IMR-90 (cell line): Measurements from ENCODE around the gene MSANTD1. TPM values are rescaled to one million over a fixed set of nuclear protein-coding genes. Genes with fewer than 3 reads are reported as not detected.

Experiments
- ATAC-seq: fragments of 200-7000 bp; cut with Tn5 transposase; 2 replicates; pipeline ENCODE4 v1.9.1; 2020; ENCODE audit warnings: low read depth, mild to moderate bottlenecking, moderate library complexity
- BruUV-seq: library from RNA; stranded (reverse); fragments of 400-500 nt; replicated peaks from 2 replicates; lab custom pipeline; 2021; lab: Mats Ljungman, UMichigan
- CTCF ChIA-PET: fragments of 300-600 bp; formaldehyde crosslinking; extraction: SDS; loops from one replicate; lab custom pipeline; 2021; ENCODE audit warnings: antibody characterized with exemption; lab: Yijun Ruan, JAX
- POLR2A ChIA-PET: fragments of 300-600 bp; sonication (Branson Sonifier 250); formaldehyde crosslinking; loops from one replicate; lab custom pipeline; 2022; ENCODE audit warnings: antibody characterized with exemption; ENCODE audit not compliant: unreplicated experiment; lab: Charles Lee
- DNase-seq: peaks from one replicate; pipeline ENCODE4 v3.0.0; 2013
- H2AFZ ChIP-seq: replicated peaks from 2 replicates; pipeline ENCODE3; 2013; ENCODE audit warnings: low read length, mild to moderate bottlenecking; ENCODE audit not compliant: poor library complexity
- H2AK5ac ChIP-seq: 2 replicates; pipeline ENCODE4 v1.6.1; 2013; ENCODE audit warnings: low read depth, low read length, inconsistent platforms
- H2AK9ac ChIP-seq: replicated peaks from 2 replicates; pipeline ENCODE3; 2013; ENCODE audit warnings: mild to moderate bottlenecking, low read depth, low read length, moderate library complexity; ENCODE audit not compliant: poor library complexity
- H2BK120ac ChIP-seq: 2 replicates; pipeline ENCODE4 v1.6.1; 2013; ENCODE audit warnings: low read depth, low read length, inconsistent platforms
- H2BK15ac ChIP-seq: 3 replicates; pipeline ENCODE4 v1.6.1; 2013; ENCODE audit warnings: low read depth, low read length, inconsistent platforms
- H2BK20ac ChIP-seq: 2 replicates; pipeline ENCODE4 v1.6.1; 2013; ENCODE audit warnings: low read depth, mild to moderate bottlenecking, inconsistent platforms, low read length, moderate library complexity
- H2BK5ac ChIP-seq: 2 replicates; pipeline ENCODE4 v1.6.1; 2013; ENCODE audit warnings: mild to moderate bottlenecking, low read depth, low read length, inconsistent platforms; ENCODE audit not compliant: poor library complexity, severe bottlenecking
- H3K14ac ChIP-seq: replicated peaks from 2 replicates; pipeline ENCODE4 v1.6.1; 2013; ENCODE audit warnings: low read depth, low read length, inconsistent platforms
- H3K18ac ChIP-seq: 2 replicates; pipeline ENCODE4 v1.6.1; 2013; ENCODE audit warnings: low read depth, low read length, control low read depth
- H3K23ac ChIP-seq: 2 replicates; pipeline ENCODE4 v1.6.1; 2013; ENCODE audit warnings: low read depth, low read length, inconsistent platforms
- H3K27ac ChIP-seq: 2 replicates; pipeline ENCODE4 v1.5.1; 2013; ENCODE audit warnings: mild to moderate bottlenecking, control low read depth, low read length; ENCODE audit not compliant: insufficient read depth
- H3K27me3 ChIP-seq: 2 replicates; pipeline ENCODE4 v1.6.1; 2013; ENCODE audit warnings: low read length; ENCODE audit not compliant: control insufficient read depth, insufficient read depth
- H3K36me3 ChIP-seq: 2 replicates; pipeline ENCODE4 v1.6.1; 2013; ENCODE audit warnings: low read length, mixed read lengths; ENCODE audit not compliant: control insufficient read depth, insufficient read depth
- H3K4ac ChIP-seq: 2 replicates; pipeline ENCODE4 v1.6.1; 2013; ENCODE audit warnings: low read depth, low read length, inconsistent platforms
- H3K4me1 ChIP-seq: 2 replicates; pipeline ENCODE4 v1.6.1; 2013; ENCODE audit warnings: low read length, mixed read lengths; ENCODE audit not compliant: control insufficient read depth, insufficient read depth
- H3K4me2 ChIP-seq: 2 replicates; pipeline ENCODE4 v1.6.1; 2013; ENCODE audit warnings: low read depth, mild to moderate bottlenecking, control low read depth, low read length, moderate library complexity
- H3K4me3 ChIP-seq: 2 replicates; pipeline ENCODE4 v1.5.1; 2013; ENCODE audit warnings: low read depth, mild to moderate bottlenecking, control low read depth, low read length, moderate library complexity; ENCODE audit not compliant: insufficient read depth
- H3K56ac ChIP-seq: 2 replicates; pipeline ENCODE4 v1.6.1; 2013; ENCODE audit warnings: low read length, inconsistent platforms; ENCODE audit not compliant: insufficient read depth; ENCODE audit errors: extremely low read depth
- H3K79me1 ChIP-seq, 2 experiments: 2 replicates each; pipeline ENCODE4 v1.6.1; 2013; ENCODE audit warnings: low read length in 2 of 2, inconsistent platforms in 1 of 2, low read depth in 1 of 2
- H3K9ac ChIP-seq: 2 replicates; pipeline ENCODE4 v1.6.1; 2013; ENCODE audit warnings: low read depth, low read length, control low read depth
- H3K9me1 ChIP-seq: 2 replicates; pipeline ENCODE4 v1.6.1; 2013; ENCODE audit warnings: low read length, inconsistent platforms; ENCODE audit not compliant: insufficient read depth
- H3K9me3 ChIP-seq: 2 replicates; pipeline ENCODE4 v1.6.1; 2013; ENCODE audit warnings: low read length; ENCODE audit not compliant: control insufficient read depth, insufficient read depth
- H4K20me1 ChIP-seq: 2 replicates; pipeline ENCODE4 v1.6.1; 2013; ENCODE audit warnings: low read length, inconsistent platforms; ENCODE audit not compliant: insufficient read depth
- H4K5ac ChIP-seq: 2 replicates; pipeline ENCODE4 v1.6.1; 2013; ENCODE audit warnings: mild to moderate bottlenecking, low read depth, low read length, control low read depth
- H4K8ac ChIP-seq, 2 experiments: 2 replicates each; pipeline ENCODE4 v1.6.1; 2013; ENCODE audit warnings: low read depth in 2 of 2, low read length in 2 of 2, control low read depth in 1 of 2, inconsistent platforms in 1 of 2
- H4K91ac ChIP-seq: 2 replicates; pipeline ENCODE4 v1.6.1; 2013; ENCODE audit warnings: low read depth, low read length, inconsistent platforms; ENCODE audit not compliant: insufficient read depth
- BHLHE40 ChIP-seq: fragments of 150-350 bp; IDR thresholded peaks from 2 replicates; pipeline ENCODE4 v1.6.1; 2016; ENCODE audit warnings: mild to moderate bottlenecking, low read depth, low read length
- CHD1 ChIP-seq: IDR thresholded peaks from 2 replicates; pipeline ENCODE4 v1.6.1; 2012; ENCODE audit warnings: low read depth, low read length, improper control_type of control experiment
- FOS ChIP-seq: fragments of 150-350 bp; IDR thresholded peaks from 2 replicates; pipeline ENCODE4 v1.6.1; 2016; ENCODE audit warnings: low read depth, low read length
- MAZ ChIP-seq: IDR thresholded peaks from 2 replicates; pipeline ENCODE4 v1.6.1; 2012; ENCODE audit warnings: low read depth, mild to moderate bottlenecking, low read length, improper control_type of control experiment, moderate library complexity, borderline replicate concordance
- NFE2L2 ChIP-seq: fragments of 150-350 bp; IDR thresholded peaks from 2 replicates; pipeline ENCODE4 v1.6.1; 2016; ENCODE audit warnings: low read depth, mild to moderate bottlenecking, low read length
- RAD21 ChIP-seq: IDR thresholded peaks from 2 replicates; pipeline ENCODE4 v1.6.1; 2012; ENCODE audit warnings: low read length, improper control_type of control experiment
- RCOR1 ChIP-seq: IDR thresholded peaks from 2 replicates; pipeline ENCODE4 v1.6.1; 2012; ENCODE audit warnings: mild to moderate bottlenecking, low read length, improper control_type of control experiment; ENCODE audit not compliant: insufficient replicate concordance
- RFX5 ChIP-seq: IDR thresholded peaks from 2 replicates; pipeline ENCODE4 v1.8.0; 2012; ENCODE audit warnings: low read depth, mild to moderate bottlenecking, low read length, moderate library complexity
- USF2 ChIP-seq: fragments of 150-350 bp; IDR thresholded peaks from 2 replicates; pipeline ENCODE4 v1.6.1; 2017; ENCODE audit warnings: mild to moderate bottlenecking, antibody characterized with exemption, low read length, low read depth
- WGBS, 2 experiments: methylation state at CpG; one replicate each; pipeline versions ENCODE4 v1.1.5 to v1.1.7; 2013; ENCODE audit warnings: missing lambda C conversion rate in 2 of 2; ENCODE audit not compliant: insufficient read length in 1 of 2; ENCODE audit errors: extremely low coverage in 2 of 2; 5-methylcytosine and 5-hydroxymethylcytosine counted together
- dilution Hi-C: fragments of 300-500 bp; cut with HindIII; formaldehyde crosslinking; loops from one replicate; pipeline ENCODE4 v1.14.3; 2018; ENCODE audit warnings: low sequenced_read_pairs; ENCODE audit not compliant: unreplicated experiment
- in situ Hi-C: fragments of 300-500 bp; cut with MboI; formaldehyde crosslinking; loops from 3 replicates; pipeline ENCODE4 v1.14.3; 2019; ENCODE audit warnings: low sequenced_read_pairs, inconsistent platforms, mixed read lengths
- intact Hi-C: fragments of 100-400 bp; cut with micrococcal nuclease; formaldehyde crosslinking; loops from 2 replicates; pipeline ENCODE4 v1.10.0; 2022
- polyA plus RNA-seq, 3 experiments: library from polyadenylated mRNA; depleted of rRNA; stranded (reverse); fragments of >200 nt; gene quantifications; 2 replicates each; pipeline ENCODE4 v1.2.3, GENCODE V29; 2012; ENCODE audit warnings: low replicate concordance in 1 of 3
- total RNA-seq: library from RNA; depleted of rRNA; stranded (reverse); fragments of >200 nt; gene quantifications from 2 replicates; pipeline ENCODE4 v1.2.3, GENCODE V29; 2012

Gene MSANTD1
- total and polyA plus RNA-seq, 2 of the 4 experiments (the other 2 are of a cell fraction) = under 0.01 to 0.07 TPM

GRCh38 chr4:3205995-3206394 lies 43.0 kb upstream of the MSANTD1 start:
- intact Hi-C loops = no loop called here
- no peak overlapping the region for H3K4me2 ChIP-seq
- no peak overlapping the region for H3K56ac ChIP-seq

More at GRCh38 chr4:3205995-3206394, 43.0 kb upstream of the MSANTD1 start:
- DNase-seq = no peak
- Histone ChIP-seq H3K18ac (no peak overlapping the region), H3K4me1 (peaks cover 15% of the 10 kb centered on the region), H4K20me1 (peaks cover 13% of the 10 kb centered on the region; the same call in 1 of the 2 replicates), H4K5ac (no peak overlapping the region), H2BK120ac (no peak overlapping the region), H2AFZ (no peak overlapping the region), H3K4me3 (no peak overlapping the region), H2BK5ac (no peak overlapping the region), H3K9ac (no peak overlapping the region), H3K4ac (no peak overlapping the region), H3K36me3 (peaks cover 26% of the 10 kb centered on the region), H3K9me1 (peaks cover 23% of the 10 kb centered on the region), H3K79me1 (peaks cover 0 to 19% of the 10 kb centered on the region in 2 experiments; a peak in 2 of 4 replicates), H2BK15ac (no peak overlapping the region), H3K23ac (no peak overlapping the region), H4K91ac (no peak overlapping the region), H3K14ac (no peak overlapping the region), H3K27me3 (no peaks in the 10 kb centered on the region), H3K9me3 (no peaks in the 10 kb centered on the region), H2AK5ac (no peak overlapping the region), H2AK9ac (no peak overlapping the region), H4K8ac (no peak overlapping the region), H2BK20ac (no peak overlapping the region), H3K27ac (no peak overlapping the region)
- ATAC-seq = no peak
- no peak for TF ChIP-seq BHLHE40
- no peak for TF ChIP-seq RCOR1
- no peak for TF ChIP-seq CHD1
- TF ChIP-seq FOS = no peak
- no peak for TF ChIP-seq USF2
- TF ChIP-seq NFE2L2 = no peak
- no peak for TF ChIP-seq MAZ
- no peak for TF ChIP-seq RFX5
- no peak for TF ChIP-seq RAD21
- POLR2A ChIA-PET = no interaction called here
- dilution Hi-C loops (no loop called here), in situ Hi-C loops (no loop called here)
- no CpG with 5 or more reads among the region's 11 CpGs for WGBS, 2 experiments
- CTCF ChIA-PET = no interaction called here
- BruUV-seq = no TSS peak
